ENCODE results near the gene RAD51B.

Gene RAD51B

DNA sequence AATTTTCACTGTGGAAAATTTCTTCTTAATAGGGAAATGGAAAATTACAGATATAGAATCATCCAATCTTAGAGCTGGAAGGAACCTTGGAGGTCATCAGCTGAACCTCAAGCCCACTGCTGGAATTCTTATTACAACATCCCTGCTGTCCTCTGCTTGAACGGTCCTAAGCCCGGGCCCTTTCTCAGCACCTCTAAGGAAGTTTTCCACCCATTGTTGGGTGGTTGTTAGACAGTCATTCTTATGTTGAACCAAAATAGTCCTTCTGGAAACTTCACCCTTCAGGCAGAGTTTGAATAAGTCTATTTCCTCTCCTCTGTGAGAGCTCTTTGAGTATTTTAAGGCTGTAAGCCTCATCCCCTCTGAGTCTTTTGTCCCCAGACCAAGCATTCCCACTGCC lies 902.6 kb downstream of the RAD51B start:
- no peak for DNase-seq (ENCODE audit: low spot score)
- TF ChIP-seq, protein P1, sequence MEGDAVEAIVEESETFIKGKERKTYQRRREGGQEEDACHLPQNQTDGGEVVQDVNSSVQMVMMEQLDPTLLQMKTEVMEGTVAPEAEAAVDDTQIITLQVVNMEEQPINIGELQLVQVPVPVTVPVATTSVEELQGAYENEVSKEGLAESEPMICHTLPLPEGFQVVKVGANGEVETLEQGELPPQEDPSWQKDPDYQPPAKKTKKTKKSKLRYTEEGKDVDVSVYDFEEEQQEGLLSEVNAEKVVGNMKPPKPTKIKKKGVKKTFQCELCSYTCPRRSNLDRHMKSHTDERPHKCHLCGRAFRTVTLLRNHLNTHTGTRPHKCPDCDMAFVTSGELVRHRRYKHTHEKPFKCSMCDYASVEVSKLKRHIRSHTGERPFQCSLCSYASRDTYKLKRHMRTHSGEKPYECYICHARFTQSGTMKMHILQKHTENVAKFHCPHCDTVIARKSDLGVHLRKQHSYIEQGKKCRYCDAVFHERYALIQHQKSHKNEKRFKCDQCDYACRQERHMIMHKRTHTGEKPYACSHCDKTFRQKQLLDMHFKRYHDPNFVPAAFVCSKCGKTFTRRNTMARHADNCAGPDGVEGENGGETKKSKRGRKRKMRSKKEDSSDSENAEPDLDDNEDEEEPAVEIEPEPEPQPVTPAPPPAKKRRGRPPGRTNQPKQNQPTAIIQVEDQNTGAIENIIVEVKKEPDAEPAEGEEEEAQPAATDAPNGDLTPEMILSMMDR (IDR thresholded peaks at IDR 0.05; ENCODE audit: extremely low read depth, missing control alignments): no peak

DNA sequence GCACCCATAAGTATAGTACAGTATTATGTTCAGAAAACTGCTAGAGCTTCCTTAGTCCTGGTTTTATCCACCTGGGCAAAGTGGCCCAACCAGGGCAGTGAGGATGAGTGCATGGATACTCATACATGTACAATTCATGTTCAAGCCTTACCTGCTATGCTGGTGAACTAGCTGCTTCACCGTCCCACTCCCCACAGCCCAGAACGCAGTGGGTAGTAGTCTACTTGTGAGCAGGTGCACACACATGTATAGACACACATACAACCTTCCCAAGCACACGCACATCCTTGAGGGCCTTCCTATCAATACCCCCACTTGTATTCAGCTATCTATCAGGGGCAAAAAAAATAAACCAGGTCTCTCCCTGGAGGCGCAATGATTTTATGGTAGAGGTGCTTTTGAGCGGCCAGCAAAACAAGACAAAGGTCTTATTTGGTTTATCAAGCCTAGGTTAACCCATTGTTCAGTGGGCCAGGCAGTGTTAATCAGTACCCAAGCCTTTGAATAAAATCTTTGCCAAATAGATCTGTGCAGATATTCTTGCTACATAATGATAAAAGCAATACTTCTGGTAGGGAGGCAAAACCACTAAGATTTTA lies 903.5 kb downstream of the RAD51B start:
- TF ChIP-seq, protein P1 (IDR thresholded peaks at IDR 0.05; ENCODE audit: extremely low read depth, missing control alignments): no peak
- no peak for DNase-seq (ENCODE audit: low spot score)

DNA sequence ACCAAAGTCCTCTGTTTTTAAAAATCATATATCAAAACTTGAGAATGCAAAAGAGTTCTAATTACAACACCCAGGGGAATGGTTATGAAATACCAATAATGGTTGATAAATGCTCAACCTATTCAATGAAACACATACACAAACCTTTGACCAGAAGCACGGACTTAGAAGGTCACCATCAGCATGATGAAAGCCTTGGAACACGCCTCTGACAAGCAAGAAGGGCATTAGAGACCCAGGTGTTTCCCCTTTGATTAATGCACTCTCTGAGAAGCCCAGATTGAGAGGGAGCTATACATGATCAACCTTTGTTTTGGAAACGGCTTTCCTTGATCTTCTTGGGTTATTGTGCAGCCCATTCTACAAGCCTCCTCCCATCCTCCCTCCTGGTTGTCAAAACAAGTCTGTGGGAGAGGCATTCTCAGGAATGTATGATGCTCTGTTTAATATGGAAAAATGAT lies 904.3 kb downstream of the RAD51B start:
- TF ChIP-seq, protein P1 (IDR thresholded peaks at IDR 0.05; ENCODE audit: extremely low read depth, missing control alignments): no peak
- DNase-seq (ENCODE audit: low spot score): no peak

DNA sequence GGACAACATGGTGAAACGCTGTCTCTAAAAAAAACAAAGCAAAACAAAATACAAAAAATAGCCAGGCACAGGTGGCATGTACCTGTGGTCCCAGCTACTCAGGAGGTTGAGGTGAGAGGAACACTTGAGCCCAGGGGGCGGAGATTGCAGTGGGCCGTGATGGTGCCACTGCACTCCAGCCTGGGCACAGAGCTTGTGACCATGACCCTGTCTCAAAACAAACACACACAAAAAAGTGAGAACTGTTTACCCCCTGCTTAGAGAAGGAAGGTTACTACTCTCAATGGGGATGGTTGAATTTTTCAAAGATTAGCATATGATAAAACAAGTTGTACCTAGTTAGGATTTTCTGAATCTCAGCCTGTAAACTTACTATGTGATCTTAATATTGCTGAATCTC lies 905.3 kb downstream of the RAD51B start:
- DNase-seq (ENCODE audit: low spot score): no peak
- TF ChIP-seq, protein P1 (IDR thresholded peaks at IDR 0.05; ENCODE audit: extremely low read depth, missing control alignments): no peak

DNA sequence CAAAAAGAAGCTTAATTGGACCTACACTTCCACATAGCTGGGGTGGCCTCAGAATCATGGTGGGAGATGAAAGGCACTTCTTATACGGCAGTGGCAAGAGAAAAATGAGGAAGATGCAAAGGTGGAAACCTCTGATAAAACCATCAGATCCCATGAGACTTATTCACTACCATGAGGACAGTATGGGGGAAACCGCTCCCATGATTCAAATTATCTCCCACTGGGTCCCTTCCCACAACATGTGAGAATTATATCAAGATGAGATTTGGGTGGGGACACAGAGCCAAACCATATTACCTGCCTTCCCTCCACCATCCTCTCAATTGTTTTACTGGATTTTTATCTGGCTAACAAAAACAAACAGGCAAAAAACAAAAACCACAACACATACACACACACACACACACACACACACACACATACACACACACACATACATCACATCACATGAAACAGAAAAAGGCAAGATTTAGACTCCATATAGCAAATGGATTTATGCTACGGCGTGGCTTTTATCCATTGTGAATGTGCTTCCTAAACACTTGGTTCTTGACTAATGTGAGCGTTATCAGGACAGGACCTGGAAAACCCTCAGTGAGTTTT lies 906.6 kb downstream of the RAD51B start:
- TF ChIP-seq, protein P1 (IDR thresholded peaks at IDR 0.05; ENCODE audit: extremely low read depth, missing control alignments): no peak
- no peak for DNase-seq (ENCODE audit: low spot score)

DNA sequence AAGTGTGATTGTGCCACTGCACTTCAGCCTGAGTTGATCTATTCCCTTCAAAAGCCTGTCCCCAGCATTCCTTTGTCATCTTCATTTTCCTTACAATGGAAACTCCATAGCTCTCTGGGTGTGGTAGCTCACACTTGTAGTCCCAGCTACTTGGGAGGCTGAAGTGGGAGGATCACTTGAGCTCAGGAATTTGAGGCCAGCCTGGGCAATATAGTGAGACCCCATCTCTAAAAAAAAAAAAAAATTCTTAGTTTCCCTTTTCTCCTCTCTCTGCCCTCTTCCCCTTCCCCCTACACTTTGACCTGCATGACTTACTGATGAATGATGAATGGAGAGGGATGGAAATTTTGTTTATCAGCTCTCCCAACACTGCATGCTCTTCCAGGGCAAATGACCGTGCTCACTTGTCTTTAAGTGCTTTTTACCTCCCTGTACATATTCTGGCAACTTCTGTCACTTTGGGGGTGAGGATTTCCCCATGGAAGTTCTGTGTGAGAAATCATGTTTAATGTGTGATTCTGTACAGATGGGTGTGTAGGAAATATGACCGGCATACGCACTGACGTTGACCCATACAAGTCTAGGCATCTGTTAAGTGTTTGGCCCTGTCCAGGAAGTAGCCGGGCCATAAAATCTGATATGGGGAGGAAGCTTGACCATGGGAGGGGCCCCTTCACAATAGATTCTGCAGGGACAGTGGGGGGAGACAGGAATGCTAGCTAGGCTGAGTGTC lies 907.9 kb downstream of the RAD51B start:
- TF ChIP-seq, protein P1 (IDR thresholded peaks at IDR 0.05; ENCODE audit: extremely low read depth, missing control alignments): no peak
- DNase-seq (ENCODE audit: low spot score): no peak

Data from GM20000 (cell line).